GM21528 (cell line): ENCODE data around the gene CENPVL2.
"Not testable (repeated sequence)": the region's sequence is repeated elsewhere in the genome, so short reads cannot be mapped to it uniquely, and the experiment has no call there.

Experiments
- ATAC-seq: cut with Tn5 transposase; IDR thresholded peaks from one replicate; pipeline ENCODE4 v1.9.1; 2021; ENCODE audit warnings: mild to moderate bottlenecking, moderate library complexity; ENCODE audit not compliant: unreplicated experiment, low FRiP score

CENPVL2 gene

GRCh38 chrX:51682720-51683062 lies at the start of gene CENPVL2:
Gene CENPVL2, minus strand, starts transcription at chrX:51682831. Its CDS starts 0 bp downstream, at chrX:51682831.
- not testable (repeated sequence) for ATAC-seq

- no peak for ATAC-seq
These were observed 45.6 kb upstream of the CENPVL2 start for GRCh38 chrX:51728202-51728601.

GRCh38 chrX:51712943-51713647 lies 30.5 kb upstream of the CENPVL2 start:
- ATAC-seq, result not testable (repeated sequence)

- not testable (repeated sequence) for ATAC-seq
These were observed 27.9 kb upstream of the CENPVL2 start, which contains the start of gene CENPVL1 for GRCh38 chrX:51710277-51711164. Gene CENPVL1, plus strand, starts transcription at chrX:51710512. Its CDS starts 0 bp downstream, at chrX:51710512.

DNA sequence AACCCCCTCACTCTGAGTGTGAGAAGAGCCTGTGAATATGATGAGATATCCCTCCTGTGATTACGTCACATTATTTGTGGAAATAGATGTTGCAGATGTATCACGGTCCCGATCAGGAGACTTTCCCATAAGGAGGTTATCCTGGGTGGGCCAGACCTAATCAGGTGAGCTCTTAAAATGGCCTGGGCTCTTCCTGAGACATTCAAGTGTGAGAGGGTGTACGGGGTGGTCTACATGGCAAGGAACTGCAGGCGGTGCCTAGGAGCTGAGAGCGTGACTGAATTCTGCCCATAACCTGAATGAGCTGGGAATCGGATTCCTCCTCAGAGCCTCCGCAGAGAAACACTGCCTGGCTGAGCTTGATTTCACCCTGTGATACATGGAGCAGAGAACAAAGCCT lies 14.8 kb upstream of the CENPVL2 start:
- ATAC-seq, result no peak

- ATAC-seq, result no peak
These were observed 11.6 kb upstream of the CENPVL2 start for GRCh38 chrX:51694254-51694653.

- not testable (repeated sequence) for ATAC-seq
These were observed 567 bp downstream of the CENPVL2 start for GRCh38 chrX:51681808-51682719.

DNA sequence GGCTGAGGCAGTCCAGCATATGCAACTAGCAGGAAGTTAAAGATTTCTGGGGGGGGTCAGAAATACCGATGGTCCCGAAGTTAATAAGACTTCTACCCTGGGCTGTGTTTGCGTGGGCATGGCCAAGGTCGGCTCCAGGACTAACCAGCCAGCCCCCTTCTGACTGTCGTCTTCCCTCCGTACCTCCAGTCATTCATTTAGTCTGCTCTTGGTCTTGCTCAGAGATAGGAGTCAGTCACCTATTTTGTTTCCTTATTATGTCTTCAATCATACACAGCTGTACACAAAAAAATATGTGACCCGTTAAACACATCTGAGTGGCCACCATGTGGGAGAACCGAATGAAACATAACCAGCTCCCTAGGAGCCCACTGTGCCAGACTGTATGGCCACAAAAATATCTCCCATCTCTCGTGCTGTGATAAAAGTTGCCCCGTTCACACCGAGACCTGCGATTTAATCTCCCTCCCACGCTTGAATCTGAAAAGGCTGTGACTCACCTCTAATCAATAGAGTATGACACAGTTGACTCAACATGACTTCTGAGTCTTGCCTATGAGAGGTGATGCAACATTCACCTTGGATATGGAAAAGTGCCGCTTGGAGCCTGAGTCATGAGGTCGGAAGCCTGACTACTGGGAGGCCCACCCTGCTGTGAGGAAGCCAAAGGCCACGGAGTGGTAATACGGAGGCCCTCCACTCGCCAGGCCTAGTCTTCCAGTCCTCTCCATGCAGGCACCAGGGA lies 2.8 kb downstream of the CENPVL2 start:
- ATAC-seq, result not testable (repeated sequence)

DNA sequence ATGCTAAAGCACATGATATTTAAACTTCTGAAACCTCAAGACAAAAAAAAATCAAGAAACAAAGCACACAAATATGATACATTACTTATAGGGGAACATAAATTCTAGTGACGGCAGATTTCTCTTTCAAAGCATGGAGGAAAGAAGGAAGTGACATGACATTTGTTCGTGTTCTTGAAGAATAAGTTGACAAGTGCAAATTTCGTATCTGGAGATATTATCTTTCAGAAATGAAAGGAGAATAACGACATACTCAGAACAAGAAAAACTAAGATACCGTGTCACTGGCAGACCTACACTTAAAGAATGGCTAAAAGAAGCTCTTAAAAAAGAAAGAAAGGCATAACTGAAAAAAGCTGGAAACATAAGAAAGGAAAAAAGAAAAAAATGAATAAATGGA lies 16.6 kb downstream of the CENPVL2 start:
- ATAC-seq, result no peak

GRCh38 chrX:51643377-51643776 lies 39.3 kb downstream of the CENPVL2 start:
- ATAC-seq, result no peak

GRCh38 chrX:51641421-51642021 lies 41.1 kb downstream of the CENPVL2 start:
- ATAC-seq, result no peak

DNA sequence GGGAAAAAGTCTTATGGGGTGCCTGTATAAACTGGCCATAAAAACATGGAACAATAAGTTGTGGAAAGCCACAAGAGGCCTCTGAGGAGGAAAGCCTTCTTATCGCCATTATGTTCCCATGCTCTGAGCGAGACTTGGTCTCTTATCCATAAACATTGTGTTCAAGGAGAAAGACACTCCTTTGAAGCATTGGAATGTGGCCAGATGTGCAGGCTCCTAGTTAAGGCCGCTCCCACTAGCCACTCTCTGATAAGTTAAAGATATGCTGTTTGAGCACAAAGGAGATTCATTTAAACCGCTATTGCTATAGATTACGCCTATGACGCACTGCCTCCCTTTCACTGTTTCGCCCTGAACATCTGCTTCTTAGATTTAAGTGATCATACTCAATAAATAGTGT lies 46.1 kb downstream of the CENPVL2 start:
- not testable (repeated sequence) for ATAC-seq
